Fibroblast of skin of back (primary cell): Measurements from ENCODE around the gene PARP6.

Experiments
- DNase-seq: peaks from one replicate; pipeline ENCODE4 v3.0.0-alpha.2; 2013

PARP6 gene

DNA sequence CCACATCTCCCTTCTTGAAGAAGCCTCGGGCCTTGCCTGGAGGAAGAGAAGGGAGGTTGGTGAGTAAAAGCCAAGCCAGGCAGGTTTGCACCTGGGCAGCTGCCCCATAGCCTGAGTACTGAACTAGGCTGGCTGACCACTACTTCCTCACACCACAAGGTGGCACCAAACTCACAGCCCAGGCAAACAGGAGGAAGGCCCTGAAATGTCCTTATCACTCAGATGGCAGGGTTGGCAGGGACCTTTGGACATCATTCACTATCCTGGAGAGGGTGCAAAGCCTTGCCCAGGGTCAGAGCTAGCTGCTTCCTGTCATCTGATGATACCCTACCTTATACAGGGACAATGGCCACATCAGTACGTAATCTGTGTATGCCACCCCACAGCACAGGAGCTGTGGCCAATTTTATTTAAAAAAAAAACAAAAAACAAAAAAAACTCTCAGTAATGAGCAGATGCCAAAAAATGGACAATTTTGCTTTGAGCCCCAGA lies 72.6 kb downstream of the PARP6 start:
- DNase-seq, result peak; percentile 72

DNA sequence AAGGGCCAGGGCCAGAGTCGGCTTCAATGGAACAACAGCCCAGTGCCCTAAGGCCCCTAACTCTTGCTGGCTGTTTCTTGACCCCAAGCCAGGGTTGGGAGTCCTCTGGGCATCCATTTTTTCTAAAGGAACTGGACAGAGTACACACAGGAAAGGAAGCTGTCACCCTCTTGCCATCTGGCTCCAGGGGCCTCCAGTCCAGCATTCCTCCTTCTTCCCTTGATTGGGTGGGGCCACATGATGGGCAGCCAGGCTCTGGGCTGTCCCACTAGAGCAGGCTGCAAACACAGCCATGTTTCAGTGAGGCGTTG lies 73.2 kb downstream of the PARP6 start:
- DNase-seq, result no peak

DNA sequence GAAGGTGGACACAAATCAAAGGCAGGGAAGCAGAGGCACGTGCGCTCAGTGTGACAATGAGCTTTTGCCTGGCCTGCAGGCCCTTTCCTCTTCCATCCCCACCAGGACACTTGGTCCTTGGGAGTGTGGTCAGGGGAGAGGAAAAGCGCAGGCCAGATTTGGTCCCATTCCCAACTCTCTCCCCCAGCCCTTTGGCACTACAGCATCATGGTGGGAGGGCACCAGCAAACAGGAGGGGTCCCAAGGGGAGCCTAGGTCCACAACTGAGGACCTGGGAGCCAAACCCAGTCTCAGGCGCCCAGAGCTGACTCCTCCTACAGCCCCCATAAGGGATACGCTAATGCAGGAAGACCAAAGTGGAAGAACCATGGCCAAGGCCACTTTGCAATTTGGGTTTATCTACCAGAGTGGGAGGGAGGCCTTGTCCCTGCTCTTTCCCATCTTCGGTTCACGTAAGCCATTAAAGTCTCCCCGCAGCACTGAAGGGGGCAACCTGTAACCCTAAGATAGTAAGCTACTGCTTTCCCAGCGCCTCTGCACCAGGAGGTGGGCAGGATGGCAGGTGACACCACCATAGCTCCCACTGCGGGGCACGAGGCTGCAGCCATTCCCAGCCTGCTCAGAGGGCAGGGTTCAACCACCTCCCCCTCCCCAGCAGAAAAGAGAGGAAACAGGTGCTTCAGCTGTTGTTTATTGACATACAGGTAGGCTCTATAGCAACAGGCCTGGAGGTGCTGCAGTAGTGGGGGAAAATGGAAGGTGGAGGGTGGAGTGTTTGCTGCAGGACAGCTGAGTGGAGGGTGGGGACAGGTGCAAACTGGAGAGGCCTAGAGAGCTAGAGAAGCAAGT lies 73.8 kb downstream of the PARP6 start:
- DNase-seq, result no peak

DNA sequence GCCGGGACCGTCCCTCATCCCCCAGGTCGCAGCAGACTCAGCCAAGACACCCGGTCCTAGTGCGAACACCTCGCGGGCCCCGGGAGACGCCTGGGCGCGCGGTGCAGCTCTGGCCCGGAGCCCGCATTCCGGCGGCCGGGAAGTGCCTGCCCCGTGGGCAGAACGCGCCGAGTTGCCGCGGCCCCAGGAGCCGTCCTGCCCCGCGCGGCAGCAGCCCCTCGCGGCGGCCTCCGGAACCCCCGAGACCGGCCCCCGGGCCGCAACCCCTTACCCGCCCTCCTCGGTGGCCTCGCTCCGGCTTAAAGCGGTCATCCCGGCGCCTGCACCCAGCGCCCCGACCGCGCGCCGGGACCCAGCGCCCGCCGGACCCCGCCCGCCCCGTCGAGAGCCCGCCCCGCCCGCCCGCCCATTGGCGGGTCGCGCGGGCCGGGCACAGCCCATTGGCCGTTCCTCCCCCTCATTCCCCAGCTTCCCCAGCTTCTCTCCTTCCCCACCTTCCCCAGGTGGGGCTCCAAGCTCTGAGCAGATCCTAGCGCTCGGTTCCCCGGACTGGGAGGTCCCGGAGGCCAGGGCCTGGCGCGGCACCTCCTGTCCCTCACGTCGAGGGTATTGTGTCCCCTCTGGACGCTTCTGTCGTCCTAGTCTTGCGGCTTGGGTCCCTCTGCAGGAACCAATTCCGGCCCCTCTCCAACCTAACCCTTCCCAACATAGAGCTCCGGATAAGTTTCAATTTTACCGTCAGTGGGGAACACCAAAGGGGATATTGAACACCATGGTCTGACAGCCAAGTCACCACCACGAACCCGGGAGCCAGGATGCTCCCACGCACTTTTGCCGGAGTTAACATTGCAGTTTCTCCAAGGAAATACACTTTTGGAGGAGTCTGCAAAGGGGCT lies 74.6 kb downstream of the PARP6 start, which contains the start of gene GRAMD2A:
Gene GRAMD2A (minus strand): TSS at position 328 of the 896 bp plus-strand sequence.
- DNase-seq, result peak; percentile 46

DNA sequence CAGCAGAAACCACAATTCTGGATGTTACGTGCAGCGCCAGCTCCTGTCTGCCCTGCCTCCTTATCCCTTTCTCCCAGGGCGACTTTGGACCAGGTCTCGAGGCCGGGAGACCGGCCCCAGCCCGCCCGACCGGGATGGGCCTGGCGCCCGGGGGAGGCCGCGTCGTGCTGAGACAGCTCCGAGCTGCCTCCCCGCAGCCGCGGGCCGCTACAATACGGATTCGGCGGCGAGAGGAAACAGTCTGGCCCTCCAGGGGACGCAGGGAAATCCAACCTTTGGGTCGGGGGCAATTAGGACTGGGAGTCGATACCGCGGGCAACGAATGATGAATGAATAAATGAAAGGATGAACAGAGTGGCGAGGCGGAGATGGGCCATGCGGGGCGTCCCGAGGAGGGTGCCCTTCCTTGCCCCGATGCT lies 75.3 kb downstream of the PARP6 start:
- DNase-seq, result no peak

DNA sequence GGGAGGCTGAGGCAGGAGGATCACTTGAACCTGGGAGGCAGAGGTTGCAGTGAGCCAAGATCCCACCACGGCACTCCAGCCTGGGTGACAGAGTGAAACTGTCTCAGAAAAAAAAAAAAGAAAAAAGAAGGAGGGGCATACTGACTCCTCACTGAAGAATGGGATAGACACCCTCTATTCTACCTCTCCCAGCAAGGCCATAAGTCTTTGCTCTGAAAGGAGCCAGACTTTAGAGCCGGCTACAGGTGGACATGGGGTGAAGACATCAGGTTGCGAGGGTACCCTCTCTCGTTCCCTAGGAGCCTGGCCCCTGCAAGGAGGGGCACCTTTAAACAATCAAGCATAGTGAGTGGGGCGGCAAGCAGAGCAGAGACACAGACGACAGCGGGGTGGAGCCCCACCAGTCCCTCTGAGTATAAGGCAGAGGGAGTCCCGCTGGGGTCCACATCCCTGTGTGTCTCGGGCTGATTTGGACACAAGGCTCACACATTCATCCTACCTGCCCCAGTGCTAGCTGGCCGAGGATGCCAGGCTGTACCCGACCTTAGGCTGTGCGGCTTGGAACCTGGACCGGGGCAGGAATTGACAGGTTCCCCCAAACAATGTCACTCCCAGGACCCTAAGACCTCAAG lies 75.8 kb downstream of the PARP6 start:
- DNase-seq, result no peak

DNA sequence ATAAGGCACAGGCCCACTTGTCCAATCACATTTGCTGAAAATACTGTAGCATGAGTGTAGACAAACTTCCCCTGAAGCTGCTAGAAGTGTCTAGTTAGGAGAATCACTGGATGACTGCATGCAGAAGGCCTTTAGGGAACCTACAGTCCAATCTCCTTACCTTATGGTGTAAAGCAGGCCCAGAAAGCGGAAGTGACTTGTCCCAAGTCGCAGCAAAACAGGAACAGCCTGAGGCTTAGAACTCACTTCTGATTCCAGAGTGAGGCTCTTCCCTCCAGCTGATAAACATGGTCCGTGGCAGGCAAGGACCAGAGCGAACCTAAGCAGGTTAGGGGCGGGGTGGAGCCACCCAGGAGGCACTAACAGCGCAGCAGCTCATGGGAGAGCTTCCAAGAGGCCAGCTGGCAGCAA lies 77.2 kb downstream of the PARP6 start:
- peak; percentile 12 for DNase-seq

DNA sequence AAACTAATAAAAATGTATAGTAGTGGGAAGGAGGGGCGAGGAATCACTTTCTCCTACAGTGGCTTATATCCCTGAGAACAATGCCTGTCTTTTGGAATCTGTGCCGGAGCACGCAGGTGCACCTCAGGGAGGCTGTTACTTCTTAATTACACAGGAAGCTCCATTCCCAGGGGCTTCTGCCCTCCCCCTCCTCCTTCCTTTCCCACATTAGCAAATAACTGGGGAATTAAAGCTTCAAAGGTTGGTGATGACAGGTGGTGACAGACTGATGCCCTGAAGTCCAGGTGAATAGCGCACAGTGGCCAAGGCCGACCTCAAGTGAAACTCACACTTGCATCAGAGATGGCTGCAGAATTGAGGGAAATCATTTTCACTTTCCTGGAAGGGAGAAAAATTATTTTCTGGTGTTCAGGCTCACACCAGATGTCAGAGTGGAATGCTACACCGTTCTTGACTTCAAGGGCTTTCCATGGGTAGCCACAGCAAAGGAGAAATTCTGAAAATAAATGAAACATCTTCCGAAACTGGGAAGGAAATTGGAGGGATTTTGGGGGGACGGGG lies 78.4 kb downstream of the PARP6 start:
- no peak for DNase-seq

DNA sequence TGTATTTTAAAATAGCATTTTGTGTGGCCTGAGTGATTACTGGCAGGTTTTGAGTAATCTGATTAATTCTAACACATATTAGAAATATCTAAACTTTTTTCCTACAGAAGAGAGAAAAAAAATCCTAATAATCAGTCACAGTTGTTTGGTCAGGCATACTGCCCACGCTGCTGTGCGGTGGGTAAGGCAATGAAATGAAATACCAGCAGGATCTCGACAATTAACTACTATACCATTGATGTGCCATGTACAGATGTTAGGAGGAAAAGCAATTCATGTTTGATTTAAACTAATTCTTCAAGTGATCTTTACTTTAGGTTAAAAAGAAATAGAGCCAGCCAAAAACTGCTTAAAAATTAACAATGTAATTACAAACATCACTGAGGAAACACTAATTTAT lies 79.9 kb downstream of the PARP6 start:
- no peak for DNase-seq
